ENCODE results near the gene GPR35.

Gene GPR35

GRCh38 chr2:240648155-240648649 is 22.9 kb downstream of the GPR35 start:
- Histone ChIP-seq H3K4ac (ENCODE audit: low read depth in 1 of 2, low read length in 2 of 2) (no peak overlapping the region), H3K27ac (ENCODE audit: low read length, poor library complexity, severe bottlenecking) (no peak overlapping the region)
- 78% methylated on average over 6 of the region's 6 CpGs for WGBS

DNA sequence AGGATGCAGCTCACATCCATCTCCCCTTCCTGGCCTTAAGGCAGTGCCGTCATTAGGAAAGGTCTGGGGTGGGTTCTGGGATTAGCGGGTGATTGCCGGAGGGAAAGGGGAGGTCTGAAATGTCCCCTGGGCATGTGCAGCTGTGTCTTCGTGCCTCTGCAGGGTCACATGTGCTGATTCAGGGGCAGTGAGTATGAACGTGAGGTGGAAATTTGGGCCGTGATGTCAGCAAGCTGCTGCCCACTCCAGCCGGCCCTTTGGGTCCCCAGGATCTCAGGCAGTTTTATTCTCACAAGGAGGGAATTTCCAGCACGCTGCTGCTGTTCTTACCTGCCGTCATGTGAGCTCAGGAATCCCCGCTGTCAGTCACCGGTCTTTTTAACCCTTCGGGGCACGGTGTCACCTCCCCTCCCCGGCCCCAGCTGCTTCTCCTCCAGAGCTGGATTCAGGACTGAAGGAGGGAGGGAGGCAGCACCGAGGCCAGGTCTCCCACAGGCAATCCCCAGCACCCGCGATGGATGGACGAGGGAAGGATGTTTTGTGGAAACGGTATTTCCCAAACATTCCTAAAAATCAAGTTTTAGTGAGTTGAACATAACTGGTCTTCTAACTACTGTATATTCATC is 23.5 kb downstream of the GPR35 start:
- no peak overlapping the region for H4K8ac ChIP-seq (ENCODE audit: low read length)
- H2BK15ac ChIP-seq (ENCODE audit: low read depth, poor library complexity, severe bottlenecking), result no peak overlapping the region
- no peak for DNase-seq
- H2BK12ac ChIP-seq (ENCODE audit: low read length in 2 of 2), result no peak overlapping the region
- H3K4ac ChIP-seq (ENCODE audit: low read depth in 1 of 2, low read length in 2 of 2), result no peak overlapping the region
- no peak overlapping the region for H2BK120ac ChIP-seq (ENCODE audit: low read depth, low read length)
- H2BK5ac ChIP-seq (ENCODE audit: low read depth, low read length, poor library complexity, severe bottlenecking), result no peak overlapping the region
- no peaks in the 10 kb centered on the region for H3K9me3 ChIP-seq (ENCODE audit: control insufficient read depth, low read length)
- H3K18ac ChIP-seq (ENCODE audit: low read depth in 1 of 2, low read length in 2 of 2), result no peak overlapping the region
- no peak overlapping the region for H3K4me2 ChIP-seq (ENCODE audit: low read length, poor library complexity, severe bottlenecking)
- WGBS, result 75% methylated on average over 14 of the region's 19 CpGs
- H3K4me3 ChIP-seq (ENCODE audit: insufficient read depth in 1 of 2, low read depth in 1 of 2, low read length in 2 of 2), result no peak overlapping the region
- no peak overlapping the region for H4K91ac ChIP-seq (ENCODE audit: low read length)
- H3K79me1 ChIP-seq (replicated peaks; ENCODE audit: low read length, poor library complexity, severe bottlenecking), result no peaks in the 10 kb centered on the region
- H3K36me3 ChIP-seq (ENCODE audit: control insufficient read depth in 1 of 2, insufficient read depth in 2 of 2, low read depth in 1 of 2, low read length in 2 of 2), result no peaks in the 10 kb centered on the region
- H3K9ac ChIP-seq (ENCODE audit: low read length), result no peak overlapping the region
- H3K27me3 ChIP-seq (ENCODE audit: control insufficient read depth in 1 of 2, insufficient read depth in 1 of 2, low read length in 2 of 2), result peaks cover 43 to 99% of the 10 kb centered on the region in 2 experiments
- H3K14ac ChIP-seq (ENCODE audit: low read length in 2 of 2), result no peak overlapping the region
- no peak overlapping the region for H3K23ac ChIP-seq (ENCODE audit: low read length in 2 of 2)
- no peak overlapping the region for H3K27ac ChIP-seq (ENCODE audit: low read length, poor library complexity, severe bottlenecking)
- no peak overlapping the region for H2AK5ac ChIP-seq (ENCODE audit: low read length, severe bottlenecking)
- peak overlapping the region; percentile 16 for H2AFZ ChIP-seq (ENCODE audit: low read depth, low read length)
- no peaks in the 10 kb centered on the region for H3K4me1 ChIP-seq (ENCODE audit: control insufficient read depth, insufficient read depth, low read depth, low read length)

More at GRCh38 chr2:240648155-240648649, 22.9 kb downstream of the GPR35 start:
- no peak for DNase-seq
- H3K79me1 ChIP-seq (replicated peaks; ENCODE audit: low read length, poor library complexity, severe bottlenecking), result no peaks in the 10 kb centered on the region
- no peak overlapping the region for H2AK5ac ChIP-seq (ENCODE audit: low read length, severe bottlenecking)
- no peak overlapping the region for H2BK5ac ChIP-seq (ENCODE audit: low read depth, low read length, poor library complexity, severe bottlenecking)
- no peaks in the 10 kb centered on the region for H3K36me3 ChIP-seq (ENCODE audit: control insufficient read depth in 1 of 2, insufficient read depth in 2 of 2, low read depth in 1 of 2, low read length in 2 of 2)
- no peak overlapping the region for H4K8ac ChIP-seq (ENCODE audit: low read length)
- no peak overlapping the region for H3K14ac ChIP-seq (ENCODE audit: low read length in 2 of 2)
- H3K23ac ChIP-seq (ENCODE audit: low read length in 2 of 2), result no peak overlapping the region
- no peak overlapping the region for H3K18ac ChIP-seq (ENCODE audit: low read depth in 1 of 2, low read length in 2 of 2)
- no peak overlapping the region for H3K4me2 ChIP-seq (ENCODE audit: low read length, poor library complexity, severe bottlenecking)
- no peaks in the 10 kb centered on the region for H3K9me3 ChIP-seq (ENCODE audit: control insufficient read depth, low read length)
- H2BK12ac ChIP-seq (ENCODE audit: low read length in 2 of 2), result no peak overlapping the region
- H2AFZ ChIP-seq (ENCODE audit: low read depth, low read length), result no peak overlapping the region
- H2BK15ac ChIP-seq (ENCODE audit: low read depth, poor library complexity, severe bottlenecking), result no peak overlapping the region
- H2BK120ac ChIP-seq (ENCODE audit: low read depth, low read length), result no peak overlapping the region
- H3K9ac ChIP-seq (ENCODE audit: low read length), result no peak overlapping the region
- peaks cover 45 to 98% of the 10 kb centered on the region in 2 experiments for H3K27me3 ChIP-seq (ENCODE audit: control insufficient read depth in 1 of 2, insufficient read depth in 1 of 2, low read length in 2 of 2)
- no peak overlapping the region for H4K91ac ChIP-seq (ENCODE audit: low read length)
- H3K4me1 ChIP-seq (ENCODE audit: control insufficient read depth, insufficient read depth, low read depth, low read length), result no peaks in the 10 kb centered on the region
- H3K4me3 ChIP-seq (ENCODE audit: insufficient read depth in 1 of 2, low read depth in 1 of 2, low read length in 2 of 2), result no peak overlapping the region

DNA sequence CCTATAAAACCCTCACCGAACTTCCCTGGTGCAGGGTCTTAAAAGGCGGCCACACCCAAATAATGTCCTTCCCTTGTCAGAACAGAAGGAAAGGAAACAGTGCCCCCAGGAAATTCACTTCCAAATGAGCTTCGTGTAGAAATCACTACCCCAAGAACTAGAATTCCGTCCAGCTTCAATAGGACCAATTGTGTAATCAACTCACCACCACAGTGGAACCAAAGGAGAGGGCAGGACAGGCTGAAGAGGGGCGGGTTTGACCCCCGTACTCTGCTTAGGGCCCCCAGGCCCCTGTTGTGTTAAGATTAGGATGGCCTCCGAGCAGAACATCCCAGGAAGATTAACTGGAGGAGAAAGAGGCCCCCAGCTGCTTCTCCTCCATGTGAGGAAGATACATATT is 24.1 kb downstream of the GPR35 start:
- Histone ChIP-seq H2BK5ac (ENCODE audit: low read depth, low read length, poor library complexity, severe bottlenecking) (no peak overlapping the region), H4K91ac (ENCODE audit: low read length) (no peak overlapping the region), H3K36me3 (ENCODE audit: control insufficient read depth in 1 of 2, insufficient read depth in 2 of 2, low read depth in 1 of 2, low read length in 2 of 2) (no peaks in the 10 kb centered on the region), H3K4me3 (ENCODE audit: insufficient read depth in 1 of 2, low read depth in 1 of 2, low read length in 2 of 2) (no peak overlapping the region), H2AK5ac (ENCODE audit: low read length, severe bottlenecking) (no peak overlapping the region), H3K27ac (ENCODE audit: low read length, poor library complexity, severe bottlenecking) (no peak overlapping the region), H2BK12ac (ENCODE audit: low read length in 2 of 2) (no peak overlapping the region), H2AFZ (ENCODE audit: low read depth, low read length) (no peak overlapping the region), H3K23ac (ENCODE audit: low read length in 2 of 2) (no peak overlapping the region), H3K79me1 (replicated peaks; ENCODE audit: low read length, poor library complexity, severe bottlenecking) (no peaks in the 10 kb centered on the region), H3K18ac (ENCODE audit: low read depth in 1 of 2, low read length in 2 of 2) (no peak overlapping the region), H2BK15ac (ENCODE audit: low read depth, poor library complexity, severe bottlenecking) (no peak overlapping the region), H2BK120ac (ENCODE audit: low read depth, low read length) (no peak overlapping the region), H3K4me1 (ENCODE audit: control insufficient read depth, insufficient read depth, low read depth, low read length) (no peaks in the 10 kb centered on the region), H3K14ac (ENCODE audit: low read length in 2 of 2) (no peak overlapping the region), H3K4me2 (ENCODE audit: low read length, poor library complexity, severe bottlenecking) (no peak overlapping the region), H3K9me3 (ENCODE audit: control insufficient read depth, low read length) (no peaks in the 10 kb centered on the region), H3K27me3 (ENCODE audit: control insufficient read depth in 1 of 2, insufficient read depth in 1 of 2, low read length in 2 of 2) (peaks cover 40 to 94% of the 10 kb centered on the region in 2 experiments), H4K8ac (ENCODE audit: low read length) (no peak overlapping the region), H3K4ac (ENCODE audit: low read depth in 1 of 2, low read length in 2 of 2) (no peak overlapping the region), H3K9ac (ENCODE audit: low read length) (no peak overlapping the region)
- DNase-seq, result no peak
- WGBS, result 53% methylated on average over 7 of the region's 7 CpGs

GRCh38 chr2:240650254-240650965 is 25.1 kb downstream of the GPR35 start:
- no peak overlapping the region for H3K23ac ChIP-seq (ENCODE audit: low read length in 2 of 2)
- H3K18ac ChIP-seq (ENCODE audit: low read depth in 1 of 2, low read length in 2 of 2), result no peak overlapping the region
- H3K4me2 ChIP-seq (ENCODE audit: low read length, poor library complexity, severe bottlenecking), result no peak overlapping the region
- H3K9ac ChIP-seq (ENCODE audit: low read length), result no peak overlapping the region
- no peaks in the 10 kb centered on the region for H3K4me1 ChIP-seq (ENCODE audit: control insufficient read depth, insufficient read depth, low read depth, low read length)
- no peak for DNase-seq
- H3K79me1 ChIP-seq (replicated peaks; ENCODE audit: low read length, poor library complexity, severe bottlenecking), result no peaks in the 10 kb centered on the region
- no peak overlapping the region for H2BK15ac ChIP-seq (ENCODE audit: low read depth, poor library complexity, severe bottlenecking)
- no peak overlapping the region for H4K91ac ChIP-seq (ENCODE audit: low read length)
- H3K27ac ChIP-seq (ENCODE audit: low read length, poor library complexity, severe bottlenecking), result no peak overlapping the region
- 80% methylated on average over 13 of the region's 13 CpGs for WGBS
- no peak overlapping the region for H2BK120ac ChIP-seq (ENCODE audit: low read depth, low read length)
- H2AK5ac ChIP-seq (ENCODE audit: low read length, severe bottlenecking), result no peak overlapping the region
- no peaks in the 10 kb centered on the region for H3K36me3 ChIP-seq (ENCODE audit: control insufficient read depth in 1 of 2, insufficient read depth in 2 of 2, low read depth in 1 of 2, low read length in 2 of 2)
- no peaks in the 10 kb centered on the region for H3K9me3 ChIP-seq (ENCODE audit: control insufficient read depth, low read length)
- H4K8ac ChIP-seq (ENCODE audit: low read length), result no peak overlapping the region
- H3K4me3 ChIP-seq (ENCODE audit: insufficient read depth in 1 of 2, low read depth in 1 of 2, low read length in 2 of 2), result no peak overlapping the region
- peaks cover 40 to 94% of the 10 kb centered on the region in 2 experiments for H3K27me3 ChIP-seq (ENCODE audit: control insufficient read depth in 1 of 2, insufficient read depth in 1 of 2, low read length in 2 of 2)
- H3K14ac ChIP-seq (ENCODE audit: low read length in 2 of 2), result no peak overlapping the region
- no peak overlapping the region for H2BK12ac ChIP-seq (ENCODE audit: low read length in 2 of 2)
- H3K4ac ChIP-seq (ENCODE audit: low read depth in 1 of 2, low read length in 2 of 2), result no peak overlapping the region
- no peak overlapping the region for H2AFZ ChIP-seq (ENCODE audit: low read depth, low read length)
- H2BK5ac ChIP-seq (ENCODE audit: low read depth, low read length, poor library complexity, severe bottlenecking), result no peak overlapping the region
